Measurements from ENCODE around the gene FGF22. TPM values are rescaled to one million over a fixed set of nuclear protein-coding genes. Genes with fewer than 3 reads are reported as not detected.
"Not testable (repeated sequence)": the region's sequence is repeated elsewhere in the genome, so short reads cannot be mapped to it uniquely, and the experiment has no call there.

The FGF22 gene
- total RNA-seq, 1 experiment from 2014 or later, result not detected

DNA sequence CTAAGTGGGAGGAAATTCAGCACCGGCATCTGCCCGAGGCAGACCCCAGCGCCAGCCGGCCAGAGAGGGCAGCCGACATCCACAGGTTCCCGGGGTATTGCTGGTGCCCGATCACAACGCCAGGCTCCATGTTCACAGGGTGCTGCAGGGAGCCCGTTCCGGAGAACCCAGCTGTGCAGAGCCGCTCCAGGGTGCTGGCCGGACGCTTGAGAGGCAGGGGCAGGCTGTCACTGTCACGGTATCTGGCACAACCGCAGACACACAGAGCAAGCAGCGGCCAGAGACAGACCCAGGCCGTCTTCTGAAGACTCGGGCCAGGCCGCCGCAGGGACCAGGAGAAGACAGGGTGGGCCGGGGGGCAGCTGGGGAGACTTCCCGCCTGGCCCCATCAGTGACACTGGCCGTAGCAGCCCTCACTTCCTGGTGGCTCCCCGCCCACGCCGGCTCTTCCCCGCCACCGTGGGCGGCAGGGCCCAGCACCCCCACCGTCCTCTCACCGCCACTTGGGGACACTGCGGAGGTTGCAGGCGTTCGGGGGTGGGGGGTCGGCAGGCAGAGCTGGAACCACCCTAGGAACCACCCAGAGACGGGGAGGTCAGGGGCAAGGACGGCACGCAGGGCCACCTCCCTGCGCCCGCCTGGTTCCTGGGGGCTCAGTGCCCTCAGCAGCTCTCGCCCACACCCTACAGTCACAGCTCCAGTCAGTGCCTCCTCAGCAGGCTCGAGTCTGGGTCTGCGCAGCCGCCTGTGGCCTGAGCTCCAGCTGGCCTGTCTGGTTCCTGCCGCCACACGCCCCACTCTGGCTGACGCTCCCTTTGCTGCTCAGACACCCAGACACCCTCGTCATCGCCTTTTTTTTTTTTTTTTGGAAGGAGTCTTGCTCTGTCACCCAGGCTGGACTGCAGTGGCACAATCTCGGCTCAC, 19.5 kb downstream of the FGF22 start:
- DNase-seq (ENCODE audit: low read depth), result peak; percentile 28

DNA sequence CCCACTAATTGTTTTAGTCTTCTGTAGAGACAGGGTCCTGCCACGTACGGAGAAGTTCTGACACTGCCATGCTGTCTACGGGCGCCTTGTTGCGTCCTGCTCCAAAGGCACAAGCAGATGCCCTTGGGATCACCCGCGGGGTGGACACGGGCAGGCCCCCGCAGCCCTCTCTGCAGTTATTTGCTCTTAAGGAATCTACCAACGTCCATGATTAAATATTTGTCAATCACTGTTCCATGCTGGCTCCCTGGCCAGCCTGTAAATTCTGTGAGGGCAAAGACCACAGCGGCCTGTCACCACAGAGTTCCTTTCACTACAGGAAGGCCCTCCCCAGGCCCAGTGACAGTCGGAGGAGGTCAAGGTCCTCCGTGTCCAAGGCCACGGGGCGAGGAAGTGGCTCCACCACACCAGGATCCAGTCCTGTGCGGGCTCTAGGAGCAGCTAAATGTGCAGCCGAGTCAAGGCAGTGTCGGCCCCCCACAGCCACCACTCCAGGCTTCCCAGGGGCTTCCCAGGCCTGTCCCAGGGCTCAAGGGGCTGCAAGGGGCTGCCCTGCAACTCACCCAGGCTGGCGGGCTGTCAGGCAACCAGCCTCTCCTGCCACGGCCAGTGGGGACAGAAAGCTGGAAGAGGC, 21.2 kb downstream of the FGF22 start:
- DNase-seq (ENCODE audit: low read depth), result no peak

DNA sequence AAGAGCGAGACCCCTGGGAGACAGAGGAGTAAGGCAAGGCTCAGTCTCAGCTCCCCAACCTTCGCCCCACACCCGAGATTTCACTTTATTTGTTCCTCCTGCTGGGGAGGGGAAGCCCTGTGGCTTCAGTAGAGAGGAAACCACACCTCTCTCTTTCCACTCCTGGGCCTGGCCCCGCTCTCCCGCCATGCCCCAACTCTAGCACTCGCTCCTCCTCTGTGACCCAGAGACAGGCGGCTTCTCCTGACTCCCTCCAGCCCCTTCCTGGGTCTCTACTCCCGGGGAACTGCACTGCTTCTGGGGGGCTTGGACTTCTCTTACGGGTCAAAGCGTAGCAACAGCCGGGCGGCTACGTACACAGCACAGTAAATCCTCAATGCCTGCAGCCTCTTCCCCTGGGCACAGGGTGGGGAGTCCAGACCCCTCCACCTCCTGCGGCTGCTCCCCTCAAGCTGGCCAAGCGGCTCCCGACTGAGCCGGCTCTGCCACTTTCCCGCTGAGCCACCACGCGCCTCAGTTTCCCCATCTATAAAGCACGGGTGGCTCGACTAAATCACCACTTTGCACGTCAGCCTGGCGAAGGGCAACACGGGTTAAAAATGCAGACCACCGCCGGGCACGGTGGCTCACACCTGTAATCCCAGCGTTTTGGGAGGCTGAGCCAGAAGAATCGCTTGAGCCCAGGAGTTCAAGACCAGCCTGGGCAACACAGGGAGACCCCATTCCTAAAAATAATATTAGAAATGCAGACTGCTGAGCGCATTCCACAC, 21.9 kb downstream of the FGF22 start:
- no peak for DNase-seq (ENCODE audit: low read depth)

GRCh38 chr19:662207-662961, 22.7 kb downstream of the FGF22 start:
- DNase-seq (ENCODE audit: low read depth), result peak; percentile 28

GRCh38 chr19:662962-663681, 23.4 kb downstream of the FGF22 start, which contains the start of gene RNF126:
RNF126 (minus strand) TSS chr19:663214; CDS start chr19:663121, 93 bp downstream.
- peak; percentile 90 for DNase-seq (ENCODE audit: low read depth)

DNA sequence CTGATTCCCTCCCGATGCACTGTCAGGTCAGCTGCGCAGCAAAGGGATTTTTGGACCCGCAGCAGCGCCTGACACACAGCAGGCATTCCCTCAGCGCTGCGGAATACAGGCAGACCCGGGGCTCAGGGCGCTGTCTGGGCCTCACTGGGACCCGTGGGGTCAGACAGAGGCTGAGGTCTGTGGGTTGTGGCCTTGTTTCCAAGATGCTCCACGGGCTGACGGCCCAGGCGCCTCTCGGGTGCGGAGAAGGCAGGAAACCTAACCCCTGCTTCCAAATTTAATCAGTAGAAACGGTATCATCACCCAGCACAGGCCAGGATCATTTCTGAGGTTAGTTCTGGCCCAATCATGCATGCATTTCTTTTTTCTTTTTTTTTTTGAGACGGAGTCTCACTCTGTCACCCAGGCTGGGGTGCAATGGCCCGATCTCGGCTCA, 24.0 kb downstream of the FGF22 start:
- DNase-seq (ENCODE audit: low read depth), result no peak

- peak; percentile 75 for DNase-seq (ENCODE audit: low read depth)
Measured at GRCh38 chr19:664913-665443, 25.3 kb downstream of the FGF22 start.

GRCh38 chr19:666985-667573, 27.4 kb downstream of the FGF22 start:
- not testable (repeated sequence) for DNase-seq (ENCODE audit: low read depth)

DNA sequence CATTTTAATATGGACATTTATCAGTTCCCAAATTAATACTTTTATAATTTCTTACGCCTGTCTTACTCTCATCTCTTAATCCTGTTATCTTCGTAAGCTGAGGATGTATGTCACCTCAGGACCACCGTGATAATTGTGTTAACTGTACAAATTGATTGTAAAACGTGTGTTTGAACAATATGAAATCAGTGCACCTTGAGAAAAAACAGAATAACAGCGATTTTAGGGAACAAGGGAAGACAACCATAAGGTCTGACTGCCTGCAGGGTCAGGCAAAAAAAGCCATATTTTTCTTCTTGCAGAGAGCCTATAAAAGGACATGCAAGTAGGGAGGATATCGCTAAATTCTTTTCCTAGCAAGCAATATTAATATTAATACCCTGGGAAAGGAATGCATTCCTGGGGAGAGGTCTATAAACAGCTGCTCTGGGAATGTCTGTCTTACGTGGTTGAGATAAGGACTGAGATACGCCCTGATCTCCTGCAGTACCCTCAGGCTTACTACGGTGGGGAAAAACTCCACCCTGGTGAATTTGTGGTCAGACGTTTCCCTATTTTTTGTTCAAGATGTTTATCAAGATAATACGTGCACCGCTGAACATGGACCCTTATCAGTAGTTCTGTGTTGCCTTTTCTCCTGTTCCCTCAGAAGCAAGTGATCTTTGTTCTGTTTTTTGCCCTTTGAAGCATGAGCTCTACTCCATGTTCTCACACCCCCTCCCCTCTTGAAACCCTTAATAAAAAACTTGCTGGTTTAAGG, 29.2 kb downstream of the FGF22 start:
- peak; percentile 51 for DNase-seq (ENCODE audit: low read depth)

DNA sequence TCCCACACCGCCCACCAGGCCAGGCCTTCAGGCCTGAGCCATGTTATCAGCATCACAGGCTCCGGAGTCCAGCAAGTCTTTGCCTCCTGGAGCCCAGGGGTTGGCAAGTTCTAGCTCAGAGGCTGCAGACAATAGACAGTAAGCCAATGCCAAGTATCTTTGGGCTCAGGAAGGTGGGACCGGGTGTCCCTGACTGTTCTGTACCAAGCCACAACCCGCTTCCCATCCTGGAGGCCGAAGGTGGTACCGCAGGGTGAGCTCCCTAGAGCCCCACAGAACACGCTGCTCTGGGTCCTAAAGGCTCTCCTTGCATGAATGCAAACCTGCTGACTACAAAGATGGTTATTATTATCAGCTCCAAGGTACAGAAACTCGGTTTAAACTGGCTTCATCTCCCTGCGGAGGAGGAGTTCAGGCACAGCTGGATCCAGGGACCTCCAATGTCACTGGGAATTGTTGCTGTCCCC, 31.0 kb downstream of the FGF22 start:
- DNase-seq (ENCODE audit: low read depth), result no peak

- no peak for DNase-seq (ENCODE audit: low read depth)
Measured at GRCh38 chr19:674282-675151, 34.8 kb downstream of the FGF22 start.

DNA sequence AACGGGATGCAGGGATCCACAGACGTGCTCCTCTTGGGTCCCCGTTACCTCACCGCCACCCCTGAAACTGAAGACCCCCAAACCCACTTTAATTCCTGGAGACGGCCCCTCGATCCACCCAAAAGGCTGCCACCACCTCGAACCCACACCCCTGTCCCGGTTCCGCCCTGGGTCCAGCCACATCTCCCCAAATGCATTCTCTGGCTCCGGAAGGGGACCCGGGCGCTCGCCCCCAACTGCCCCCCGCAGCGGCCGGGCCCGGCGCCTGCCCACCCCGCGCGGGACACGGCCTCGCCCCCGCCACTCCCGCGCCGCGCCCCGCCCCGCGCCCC, 36.3 kb downstream of the FGF22 start:
- DNase-seq (ENCODE audit: low read depth), result no peak

DNA sequence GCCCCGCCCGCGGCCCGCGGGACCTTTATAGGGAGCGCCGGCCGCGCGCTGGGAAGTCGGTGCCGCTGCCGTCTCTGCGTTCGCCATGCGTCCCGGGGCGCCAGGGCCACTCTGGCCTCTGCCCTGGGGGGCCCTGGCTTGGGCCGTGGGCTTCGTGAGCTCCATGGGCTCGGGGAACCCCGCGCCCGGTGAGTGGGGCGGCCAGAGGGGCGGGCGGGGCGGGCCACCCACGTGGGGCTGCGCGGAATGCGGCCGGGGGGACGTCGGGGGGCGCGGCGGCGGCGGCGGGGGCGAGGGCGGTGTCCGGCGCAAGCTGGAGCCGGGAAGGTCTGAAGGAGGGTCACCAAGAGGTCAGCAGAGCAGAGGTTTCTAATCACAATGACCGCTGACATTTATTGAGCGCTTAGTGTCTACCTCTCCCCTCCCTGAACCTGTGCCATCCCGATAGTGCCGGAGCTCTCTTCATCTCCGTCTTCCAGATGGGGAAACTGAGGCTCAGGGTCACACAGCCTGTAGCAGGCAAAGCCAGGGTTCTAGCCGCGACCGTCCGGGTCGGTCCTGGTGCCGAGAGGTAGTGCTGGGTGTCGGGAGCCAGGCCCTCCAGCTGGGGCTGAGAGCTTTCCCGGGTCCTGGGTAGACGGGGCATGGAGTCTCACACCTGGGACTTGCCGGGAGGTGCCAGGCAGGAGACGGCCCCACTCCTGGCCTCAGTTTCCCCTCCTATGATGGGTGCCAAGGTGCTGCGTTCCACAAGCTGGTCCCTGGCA, 36.8 kb downstream of the FGF22 start, which contains the start of gene FSTL3:
Gene FSTL3 (plus strand): TSS at position 54 of the 767 bp plus-strand sequence. CDS start 32 bp downstream, at position 86.
- no peak for DNase-seq (ENCODE audit: low read depth)

DNA sequence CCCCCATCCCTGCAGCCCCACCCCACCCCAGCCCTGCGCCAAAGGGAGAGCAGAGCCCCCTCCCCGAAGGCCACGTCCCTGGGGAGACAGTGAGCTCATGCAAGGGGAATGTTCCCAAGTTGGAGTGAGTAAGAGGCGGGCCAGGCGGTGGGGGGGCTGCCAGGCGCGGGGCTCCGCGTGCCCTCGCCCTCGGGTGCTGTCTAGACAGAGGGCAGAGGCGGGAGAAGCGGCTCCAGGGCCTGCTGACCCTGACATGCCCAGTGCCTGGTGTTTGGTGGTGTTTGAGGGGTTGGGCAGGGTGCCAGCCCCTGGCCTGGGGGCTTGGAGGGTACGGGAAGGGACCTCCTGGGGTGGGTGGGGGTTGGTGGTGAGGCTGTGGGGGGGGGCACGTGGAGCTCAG, 37.5 kb downstream of the FGF22 start:
- DNase-seq (ENCODE audit: low read depth), result peak; percentile 78

DNA sequence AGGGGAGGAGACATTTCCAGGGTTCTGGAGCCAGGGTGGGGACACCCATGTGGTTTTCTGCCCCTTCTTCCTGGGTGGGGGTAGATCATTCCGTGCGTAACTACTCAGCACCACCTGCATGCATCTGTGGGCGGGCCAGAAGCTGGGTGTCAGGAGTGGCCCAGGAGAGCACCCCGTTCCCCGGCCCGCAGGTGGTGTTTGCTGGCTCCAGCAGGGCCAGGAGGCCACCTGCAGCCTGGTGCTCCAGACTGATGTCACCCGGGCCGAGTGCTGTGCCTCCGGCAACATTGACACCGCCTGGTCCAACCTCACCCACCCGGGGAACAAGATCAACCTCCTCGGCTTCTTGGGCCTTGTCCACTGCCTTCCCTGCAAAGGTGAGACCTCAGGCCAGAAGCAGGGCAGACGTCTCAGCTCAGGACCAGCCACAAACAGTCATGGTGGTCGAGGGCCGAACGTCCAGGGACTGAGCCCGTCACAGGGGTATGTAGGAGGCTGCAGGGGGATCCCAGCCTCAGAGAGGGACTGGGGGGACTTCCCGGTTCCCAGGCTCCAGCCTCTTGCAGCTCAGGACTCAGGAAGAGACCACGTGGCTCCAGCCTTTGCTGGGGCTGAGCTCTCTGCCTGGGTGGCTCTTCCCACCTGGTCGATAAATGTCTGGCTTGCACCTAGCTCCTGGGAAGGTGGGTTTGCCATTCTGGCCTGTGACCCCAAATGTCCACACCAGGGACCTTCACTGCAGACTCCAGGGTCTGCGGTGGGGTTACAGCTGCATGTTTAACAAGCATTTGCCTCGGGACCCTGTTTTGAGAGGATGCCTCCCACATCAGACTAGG, 38.1 kb downstream of the FGF22 start:
- no peak for DNase-seq (ENCODE audit: low read depth)

DNA sequence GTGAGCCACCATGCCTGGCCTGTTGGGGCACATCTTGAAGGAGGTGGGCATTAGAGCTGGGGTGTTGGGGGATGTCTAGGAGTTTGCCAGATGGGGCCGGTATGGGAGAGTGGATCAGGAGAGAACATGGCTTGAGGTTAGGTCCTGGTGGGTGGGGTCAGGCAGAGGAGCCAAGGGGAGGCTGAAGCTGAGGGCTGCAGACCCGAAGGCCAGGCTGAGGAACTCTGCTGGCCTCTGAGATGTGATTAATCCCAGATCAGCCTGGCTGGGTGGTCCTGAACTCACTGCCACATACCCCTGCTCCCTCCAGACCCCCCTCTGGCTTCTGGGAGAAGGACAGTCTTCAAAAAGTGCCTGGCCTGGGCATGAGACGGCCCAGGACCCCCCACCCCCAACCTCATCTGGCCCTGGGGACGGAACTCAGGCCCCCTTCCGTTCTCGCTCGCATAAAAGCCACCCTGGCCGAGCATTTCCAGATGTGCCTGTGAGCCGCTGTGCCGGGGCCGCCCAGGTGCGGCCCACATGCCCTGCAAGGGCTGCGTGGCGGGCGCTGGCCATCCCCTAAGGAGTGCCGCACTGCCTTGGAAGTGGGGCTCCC, 39.2 kb downstream of the FGF22 start:
- no peak for DNase-seq (ENCODE audit: low read depth)
